Measurements from ENCODE around the gene CASK. TPM values are rescaled to one million over a fixed set of nuclear protein-coding genes. Genes with fewer than 3 reads are reported as not detected.
A peak's percentile ranks its signal among the peaks of the same experiment; 100 is the strongest.
"Not testable (repeated sequence)": the region's sequence is repeated elsewhere in the genome, so short reads cannot be mapped to it uniquely, and the experiment has no call there.

CASK gene
- total RNA-seq, 1 experiment from 2014 or later = 8.2 TPM

- DNase-seq (ENCODE audit: low spot score) = no peak
These were observed 293.8 kb downstream of the CASK start for GRCh38 chrX:41629539-41629938.

DNA sequence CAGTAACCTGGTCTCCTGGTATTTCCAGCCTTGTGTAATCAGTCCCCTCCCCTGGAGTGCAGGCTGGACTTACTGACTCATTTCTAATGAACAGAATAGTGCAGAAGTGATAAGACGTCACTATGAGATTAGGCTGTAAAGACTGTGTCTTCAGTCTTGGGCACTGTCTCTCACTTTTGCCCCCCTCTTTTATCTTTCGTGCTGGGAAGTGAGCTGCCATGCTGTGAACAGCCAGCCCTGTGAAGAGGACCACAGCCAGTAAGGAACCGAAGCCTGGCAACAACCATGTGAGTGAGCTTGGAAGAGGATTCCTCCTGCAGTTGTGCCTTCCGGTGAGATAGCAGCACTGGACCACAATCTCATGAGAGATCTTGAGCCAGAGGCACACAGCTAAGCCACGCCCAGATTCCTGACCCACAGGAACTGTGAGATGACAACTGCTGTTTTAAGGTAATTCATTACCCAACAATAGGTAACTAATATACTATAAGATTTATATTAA lies 302.1 kb downstream of the CASK start:
- peak; percentile 14 for DNase-seq (ENCODE audit: low spot score)

GRCh38 chrX:41619221-41619620 lies 304.1 kb downstream of the CASK start:
- no peak for DNase-seq (ENCODE audit: low spot score)

- no peak for DNase-seq (ENCODE audit: low spot score)
These were observed 306.4 kb downstream of the CASK start for GRCh38 chrX:41616935-41617334.

DNA sequence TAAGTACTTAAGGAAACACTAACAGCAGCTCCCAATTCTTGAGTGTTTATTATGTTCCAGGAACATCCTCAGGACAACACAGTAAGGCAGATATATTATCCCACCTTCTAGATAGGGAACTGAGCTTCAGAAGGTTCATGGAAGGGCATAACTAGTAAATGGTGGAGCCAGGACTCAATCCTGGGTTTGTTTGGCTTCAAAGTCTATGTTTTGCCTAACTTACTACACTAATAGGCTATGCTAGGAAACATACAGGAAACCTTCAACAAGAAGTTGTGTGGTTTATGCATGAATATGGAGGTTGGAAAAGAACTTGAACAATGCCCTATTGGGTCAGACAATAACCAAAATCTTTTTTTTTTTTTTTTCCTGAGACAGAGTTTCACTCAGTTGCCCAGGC lies 307.1 kb downstream of the CASK start:
- DNase-seq (ENCODE audit: low spot score) = no peak

DNA sequence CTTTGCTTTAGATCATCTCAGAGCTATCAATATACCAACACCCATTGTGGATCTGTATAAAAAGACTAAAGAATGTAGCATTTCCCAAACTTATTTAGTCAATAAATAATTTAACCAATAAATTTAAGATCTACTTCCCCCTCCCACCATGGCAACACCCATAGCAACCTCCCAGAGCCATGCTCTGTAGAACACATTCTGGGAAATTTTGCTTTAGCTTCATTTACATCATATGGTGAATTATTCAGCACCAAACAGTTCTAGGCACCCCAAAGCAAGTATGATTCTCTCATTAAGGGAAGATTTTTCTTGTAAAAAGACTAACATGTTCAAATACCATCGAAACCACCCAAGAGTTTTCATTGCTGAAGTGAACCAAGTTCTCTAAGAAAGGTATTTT lies 315.1 kb downstream of the CASK start:
- no peak for DNase-seq (ENCODE audit: low spot score)

- DNase-seq (ENCODE audit: low spot score) = no peak
These were observed 316.0 kb downstream of the CASK start for GRCh38 chrX:41607264-41607832.

DNA sequence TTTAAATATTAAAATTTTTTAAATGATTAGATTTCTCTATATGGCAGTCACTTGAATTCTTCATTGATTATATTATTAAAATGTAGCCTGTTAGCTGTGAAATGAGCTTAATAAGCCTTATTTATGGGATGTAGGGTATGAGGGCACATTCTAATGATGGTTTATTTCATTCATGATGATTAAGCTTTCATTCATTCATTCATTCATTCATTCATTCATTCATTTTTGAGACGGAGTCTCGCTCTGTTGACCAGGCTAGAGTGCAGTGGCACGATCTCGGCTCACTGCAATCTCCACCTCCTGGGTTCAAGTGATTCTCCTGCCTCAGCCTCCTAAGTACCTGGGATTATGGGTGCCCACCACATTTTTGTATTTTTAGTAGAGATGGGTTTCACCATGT lies 317.3 kb downstream of the CASK start:
- DNase-seq (ENCODE audit: low spot score) = not testable (repeated sequence)

DNA sequence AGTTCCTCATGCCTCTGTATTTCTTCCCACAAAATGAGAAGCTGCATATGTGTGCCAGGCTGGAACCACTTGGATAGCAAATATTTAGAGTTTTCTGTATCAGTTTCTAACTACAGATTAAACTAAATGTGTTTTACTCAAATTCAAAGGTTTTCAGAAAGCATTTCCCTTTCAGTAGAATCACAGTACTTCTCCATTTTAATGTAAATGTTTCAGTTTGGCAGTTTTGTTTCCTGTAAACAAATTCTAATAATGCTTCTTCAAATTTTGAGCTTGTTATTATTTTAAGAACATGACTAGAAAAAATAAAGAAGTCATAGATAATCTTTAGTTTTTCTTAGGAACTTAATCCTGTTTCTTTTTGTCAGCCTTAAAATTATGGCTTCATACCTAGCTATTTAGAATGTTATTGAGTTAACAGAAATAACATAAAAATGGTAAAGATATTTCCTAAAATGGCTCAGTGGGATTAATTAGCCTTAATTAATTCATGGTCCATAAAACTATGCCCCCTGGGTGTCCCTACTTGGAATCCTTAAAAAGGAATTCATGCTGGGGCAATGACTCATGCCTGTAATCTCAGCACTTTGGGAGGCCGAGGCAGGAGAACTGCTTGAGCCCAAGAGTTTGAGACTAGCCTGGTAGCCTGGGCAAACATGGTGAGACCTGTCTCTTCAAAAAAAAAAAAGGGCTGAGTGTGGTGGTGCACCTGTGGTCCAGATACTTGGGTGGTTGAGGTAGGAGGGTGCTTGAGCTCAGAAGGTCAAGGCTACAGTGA lies 318.4 kb downstream of the CASK start:
- no peak for DNase-seq (ENCODE audit: low spot score)

GRCh38 chrX:41604177-41604576 lies 319.2 kb downstream of the CASK start:
- no peak for DNase-seq (ENCODE audit: low spot score)

- DNase-seq (ENCODE audit: low spot score) = no peak
These were observed 319.8 kb downstream of the CASK start for GRCh38 chrX:41603596-41603995.

DNA sequence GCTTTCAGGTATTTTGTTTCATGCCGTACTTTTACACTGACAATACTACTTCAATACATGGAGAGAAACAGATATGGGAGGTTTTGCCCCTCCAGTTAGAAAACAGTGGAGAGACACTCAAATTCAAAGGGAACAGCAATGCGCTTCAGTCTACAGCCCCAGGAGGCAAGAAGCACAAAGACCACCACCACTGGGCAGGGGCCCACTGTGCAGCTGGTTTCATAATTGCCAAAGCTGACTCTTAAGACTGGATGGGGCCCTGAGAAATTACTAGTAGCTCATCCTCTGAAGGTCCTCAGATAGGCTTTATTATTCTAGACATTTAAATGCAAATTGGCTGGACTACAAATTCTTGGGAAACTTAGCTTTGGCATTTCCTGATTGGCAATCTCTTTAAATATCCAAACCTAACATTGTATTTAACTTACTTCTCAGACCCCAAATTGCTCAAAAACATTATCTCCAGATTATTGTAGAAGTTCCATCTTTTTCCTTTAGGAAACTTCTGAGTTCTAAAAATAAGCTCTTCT lies 320.5 kb downstream of the CASK start:
- no peak for DNase-seq (ENCODE audit: low spot score)

DNA sequence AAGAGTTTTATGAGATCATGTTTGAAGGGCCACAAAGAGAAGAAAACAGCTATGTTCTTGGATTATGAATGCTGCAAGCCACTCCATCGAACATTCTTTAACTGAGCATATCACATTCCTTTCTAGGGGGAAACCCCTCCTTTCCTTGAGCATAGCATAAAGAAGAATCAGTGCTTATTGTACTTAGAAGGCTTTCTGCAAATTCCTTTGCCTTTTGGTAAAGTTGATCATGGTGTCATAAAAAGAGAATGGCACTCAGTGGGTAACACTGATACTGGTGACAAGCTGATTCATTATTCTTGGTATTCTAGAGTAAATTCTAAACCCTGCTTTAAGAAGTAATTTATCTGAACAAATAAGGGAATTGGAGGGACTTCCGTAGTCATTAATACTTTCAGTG lies 323.1 kb downstream of the CASK start:
- DNase-seq (ENCODE audit: low spot score) = no peak

DNA sequence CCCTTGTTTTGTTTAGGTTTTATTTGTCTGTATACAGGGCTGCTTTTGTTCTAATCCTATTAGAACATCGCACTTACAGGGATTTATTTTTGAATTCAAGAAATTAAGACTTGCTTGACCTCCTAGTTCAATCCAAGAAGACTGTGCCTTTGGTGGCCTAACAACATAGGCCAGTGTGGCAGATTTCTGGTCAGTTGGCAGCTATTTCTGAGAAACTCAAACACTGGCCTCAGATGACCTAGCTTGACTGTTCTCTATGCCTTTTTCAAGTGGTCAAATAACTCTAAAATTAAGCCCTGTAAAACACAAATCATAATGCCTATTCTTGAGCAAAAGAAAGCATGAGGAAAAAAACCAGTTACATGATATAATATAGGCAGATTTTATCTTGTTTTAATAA lies 323.8 kb downstream of the CASK start:
- no peak for DNase-seq (ENCODE audit: low spot score)

GRCh38 chrX:41596596-41596995 lies 326.8 kb downstream of the CASK start:
- DNase-seq (ENCODE audit: low spot score) = no peak

DNA sequence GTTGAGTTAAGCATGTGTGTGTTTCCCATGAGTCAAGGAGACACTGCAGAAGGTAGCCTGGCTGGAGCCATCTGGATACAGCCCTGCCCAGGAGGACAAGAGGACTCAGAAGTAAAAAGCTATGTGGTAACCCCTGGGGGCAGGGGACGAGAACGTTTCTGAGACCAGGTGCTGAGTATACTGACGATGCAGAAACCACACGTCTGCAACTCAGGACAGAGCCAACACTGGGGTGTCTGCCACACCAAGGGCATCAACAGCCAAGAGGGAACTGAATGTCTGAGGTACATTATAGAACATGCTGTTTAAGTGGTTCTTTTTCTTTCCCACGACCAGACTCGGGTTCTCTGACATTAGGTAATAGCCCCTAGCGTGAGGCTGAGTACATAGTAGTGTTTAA lies 328.7 kb downstream of the CASK start:
- DNase-seq (ENCODE audit: low spot score) = no peak

GRCh38 chrX:41591906-41592305 lies 331.4 kb downstream of the CASK start:
- DNase-seq (ENCODE audit: low spot score) = no peak

DNA sequence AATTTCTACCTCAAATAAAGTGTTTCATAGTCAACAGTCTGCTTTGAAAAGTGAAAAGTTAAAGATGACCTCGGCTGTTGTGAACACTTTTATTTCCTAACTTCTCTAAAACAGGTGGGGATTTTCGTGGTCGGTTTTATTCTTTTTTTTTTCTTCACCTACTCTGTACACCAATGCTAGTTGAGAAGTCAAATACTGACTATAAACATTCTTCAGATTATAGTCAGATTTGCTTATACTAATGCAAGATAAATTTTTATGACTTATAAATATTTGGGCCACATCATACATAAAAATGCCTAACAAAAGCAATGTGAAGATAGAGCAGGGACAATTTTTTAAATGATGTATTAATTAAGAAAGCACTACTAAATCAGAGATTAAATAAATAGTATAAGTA lies 332.7 kb downstream of the CASK start:
- DNase-seq (ENCODE audit: low spot score) = no peak

DNA sequence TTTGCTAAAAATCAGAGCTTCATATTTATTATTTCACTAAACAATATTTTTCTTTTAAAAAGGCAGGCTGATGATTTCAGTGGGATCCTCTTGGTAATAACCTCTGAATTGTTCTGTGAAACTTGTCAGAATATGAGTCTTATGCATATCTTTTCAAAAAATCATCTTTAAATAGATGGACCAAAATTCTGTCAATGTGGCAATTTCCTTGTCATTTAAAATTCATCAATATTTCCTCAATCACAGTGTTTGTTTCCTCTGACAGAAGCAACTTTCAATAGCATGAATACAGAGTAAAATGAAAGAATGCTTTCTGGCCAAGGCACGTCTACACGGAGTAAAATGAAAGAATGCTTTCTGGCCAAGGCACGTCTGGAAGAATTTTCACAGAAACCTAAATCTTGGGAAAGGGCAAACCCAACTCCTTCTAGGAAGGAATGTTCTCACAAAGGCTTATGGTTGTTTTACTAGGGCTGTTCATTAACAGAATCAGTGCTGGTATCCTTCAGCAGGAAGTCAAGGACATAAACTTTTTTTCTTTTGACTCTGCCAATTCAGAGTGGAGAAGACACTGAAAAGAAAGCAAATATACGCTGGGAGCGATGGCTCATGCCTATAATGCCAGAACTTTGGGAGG lies 333.6 kb downstream of the CASK start:
- DNase-seq (ENCODE audit: low spot score) = no peak

- DNase-seq (ENCODE audit: low spot score) = no peak
These were observed 335.1 kb downstream of the CASK start for GRCh38 chrX:41588271-41588670.

- DNase-seq (ENCODE audit: low spot score) = no peak
These were observed 342.8 kb downstream of the CASK start for GRCh38 chrX:41580423-41581064.

- no peak for DNase-seq (ENCODE audit: low spot score)
These were observed 359.5 kb downstream of the CASK start for GRCh38 chrX:41563876-41564275.

All from HT-29 (cell line).